Spleen (tissue), 11 donors: Measurements from ENCODE around the gene PHACTR1. TPM values are rescaled to one million over a fixed set of nuclear protein-coding genes. Genes with fewer than 3 reads are reported as not detected.

Experiments used
- DNase-seq: peaks from one replicate; pipeline ENCODE4 v3.0.0-alpha.2; 2020
- H3K27ac ChIP-seq, 8 donors: fragments of 200-600 bp; sonication (generic) in 7 of 8; 1 replicate in 4 of 8; 2 replicates in 4 of 8; pipeline versions ENCODE4 v1.5.0 to v1.8.0; 2016 to 2021; ENCODE audit warnings: inconsistent platforms in 4 of 8, mild to moderate bottlenecking in 4 of 8, moderate library complexity in 1 of 8
- H3K27me3 ChIP-seq, 7 donors: fragments of 200-600 bp; sonication (generic) in 6 of 7; replicated peaks in 1 of 7; 1 replicate in 4 of 7; 2 replicates in 3 of 7; pipeline versions ENCODE4 v1.5.0 to v1.8.0; 2016 to 2021; ENCODE audit warnings: inconsistent platforms in 3 of 7, mild to moderate bottlenecking in 1 of 7
- H3K36me3 ChIP-seq, 6 donors: fragments of 200-600 bp; sonication (generic) in 5 of 6; 1 replicate in 4 of 6; 2 replicates in 2 of 6; pipeline versions ENCODE4 v1.5.0 to v1.8.0; 2016 to 2021; ENCODE audit warnings: inconsistent platforms in 2 of 6
- H3K4me1 ChIP-seq, 6 donors: fragments of 200-600 bp; sonication (generic) in 5 of 6; 1 replicate in 3 of 6; 2 replicates in 3 of 6; pipeline versions ENCODE4 v1.5.0 to v1.8.0; 2016 to 2021; ENCODE audit warnings: inconsistent platforms in 3 of 6
- H3K4me3 ChIP-seq, 8 donors: fragments of 200-600 bp; sonication (generic) in 7 of 8; 1 replicate in 4 of 8; 2 replicates in 4 of 8; pipeline versions ENCODE4 v1.5.0 to v1.8.0; 2016 to 2021; ENCODE audit warnings: inconsistent platforms in 4 of 8, mild to moderate bottlenecking in 4 of 8, moderate library complexity in 2 of 8
- H3K9me3 ChIP-seq, 8 donors: fragments of 200-600 bp; sonication (generic) in 7 of 8; 1 replicate in 4 of 8; 2 replicates in 4 of 8; pipeline versions ENCODE4 v1.5.0 to v1.8.0; 2016 to 2021; ENCODE audit warnings: inconsistent platforms in 4 of 8
- POLR2A ChIP-seq, 3 donors: fragments of 450-650 bp; IDR thresholded peaks; one replicate each; pipeline ENCODE4 v1.5.1; 2017; ENCODE audit warnings: antibody characterized with exemption in 3 of 3, mild to moderate bottlenecking in 1 of 3
- POLR2AphosphoS5 ChIP-seq, 3 donors: sonication (generic); formaldehyde crosslinking; IDR thresholded peaks; one replicate each; pipeline ENCODE4 v1.5.1; 2017; ENCODE audit warnings: antibody characterized with exemption in 3 of 3
- WGBS, 5 donors: extraction: QIAGEN DNeasy Blood & Tissue Kit in 3 of 5; methylation state at CpG; one replicate each; pipeline versions ENCODE4 v1.1.5 to v1.1.7; 2013 to 2018; 5-methylcytosine and 5-hydroxymethylcytosine counted together
- intact Hi-C: fragments of 100-400 bp; cut with DNase I; formaldehyde crosslinking; loops from one replicate; pipeline ENCODE4 v1.15.0; 2023; ENCODE audit warnings: low total_unique reads
- polyA plus RNA-seq, 3 donors: library from polyadenylated mRNA; stranded (reverse); fragments of 200-250 nt; gene quantifications; one replicate each; pipeline ENCODE4 v1.2.1, GENCODE V29; 2013
- total RNA-seq, 7 donors: library from RNA; depleted of rRNA in 3 of 7; stranded (reverse); fragments of >200 nt in 3 of 7; fragmentation: NEBNext Ultra II Directional in 4 of 7; extraction: Animal tissue kit (Norgen Biotek cat#: 25700) in 4 of 7; gene quantifications; one replicate each; pipeline versions ENCODE4 v1.1.0 to v1.2.1, GENCODE V29; 2016 to 2021
- TF ChIP-seq, protein P1 (sequence below), 11 experiments: fragments of 200-600 bp in 7 of 11; fragments of 450-650 bp in 4 of 11; sonication (generic) in 4 of 11; IDR thresholded peaks in 8 of 11; conservative IDR thresholded peaks in 3 of 11; 1 replicate in 7 of 11; 2 replicates in 4 of 11; pipeline versions ENCODE4 v1.4.0 to v1.8.0; 2016 to 2021; ENCODE audit warnings: antibody characterized with exemption in 11 of 11, inconsistent platforms in 4 of 11, mild to moderate bottlenecking in 1 of 11
- donor health status: healthy with polysubstance abuse.
- donor health status: DM: no; HTN: no; CAD: no; lungs with moderate emphysema.
- donor health status: DM: no; HTN: no; CAD: no.
- donor health status: Bipolar disorder and iron deficiency.
- donor health status: healthy.
- donor health status: DM: no; HTN: no; CAD: no.
- donor health status: DM: yes; HTN: yes; CAD: no.

The PHACTR1 gene
- total and polyA plus RNA-seq, 10 donors, result 8.5 to 45.3 (median 30.8) TPM

DNA sequence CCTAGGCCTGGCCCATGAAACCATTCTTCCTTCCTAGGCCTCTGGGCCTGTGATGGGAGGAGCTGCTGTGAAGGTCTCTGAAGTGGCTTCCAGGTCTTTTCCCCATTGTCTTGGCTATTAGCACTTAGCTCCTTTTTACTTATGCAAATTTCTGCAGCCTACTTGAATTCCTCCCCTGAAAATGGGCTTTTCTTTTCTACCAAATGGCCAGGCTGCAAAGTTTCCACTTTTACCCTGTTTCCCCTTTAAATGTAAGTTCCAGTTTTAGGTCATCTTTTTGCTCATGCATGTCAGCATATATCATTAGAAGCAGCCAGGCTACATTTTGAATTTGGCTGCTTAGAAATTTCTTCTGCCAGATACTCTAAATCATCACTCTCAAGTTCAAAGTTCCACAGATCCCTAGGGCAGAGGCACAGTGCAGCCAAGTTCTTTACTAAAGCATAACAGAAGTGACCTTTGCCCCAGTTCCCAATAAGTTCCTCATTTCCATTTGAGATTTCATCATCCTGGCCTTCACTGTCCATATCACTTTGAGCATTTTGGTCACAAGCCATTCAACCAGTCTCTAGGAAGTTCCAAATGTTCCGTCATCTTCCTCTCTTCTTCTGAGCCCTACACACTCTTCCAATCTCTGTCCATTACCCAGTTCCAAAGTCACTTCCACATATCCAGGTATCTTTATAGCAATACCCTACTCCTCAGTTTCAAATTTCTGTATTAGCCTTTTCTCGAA lies 539.9 kb downstream of the PHACTR1 start:
- TF ChIP-seq, protein P1, sequence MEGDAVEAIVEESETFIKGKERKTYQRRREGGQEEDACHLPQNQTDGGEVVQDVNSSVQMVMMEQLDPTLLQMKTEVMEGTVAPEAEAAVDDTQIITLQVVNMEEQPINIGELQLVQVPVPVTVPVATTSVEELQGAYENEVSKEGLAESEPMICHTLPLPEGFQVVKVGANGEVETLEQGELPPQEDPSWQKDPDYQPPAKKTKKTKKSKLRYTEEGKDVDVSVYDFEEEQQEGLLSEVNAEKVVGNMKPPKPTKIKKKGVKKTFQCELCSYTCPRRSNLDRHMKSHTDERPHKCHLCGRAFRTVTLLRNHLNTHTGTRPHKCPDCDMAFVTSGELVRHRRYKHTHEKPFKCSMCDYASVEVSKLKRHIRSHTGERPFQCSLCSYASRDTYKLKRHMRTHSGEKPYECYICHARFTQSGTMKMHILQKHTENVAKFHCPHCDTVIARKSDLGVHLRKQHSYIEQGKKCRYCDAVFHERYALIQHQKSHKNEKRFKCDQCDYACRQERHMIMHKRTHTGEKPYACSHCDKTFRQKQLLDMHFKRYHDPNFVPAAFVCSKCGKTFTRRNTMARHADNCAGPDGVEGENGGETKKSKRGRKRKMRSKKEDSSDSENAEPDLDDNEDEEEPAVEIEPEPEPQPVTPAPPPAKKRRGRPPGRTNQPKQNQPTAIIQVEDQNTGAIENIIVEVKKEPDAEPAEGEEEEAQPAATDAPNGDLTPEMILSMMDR (IDR thresholded peaks at IDR 0.05 in 8 of 11, conservative IDR thresholded peaks at IDR 0.05 in 3 of 11), result no peak
- peak in 1 of 3 donors; percentile 24 for TF ChIP-seq POLR2AphosphoS5 (IDR thresholded peaks at IDR 0.05)
- TF ChIP-seq POLR2A (IDR thresholded peaks at IDR 0.05), result no peak
- no peak for DNase-seq
- Histone ChIP-seq H3K9me3 (peaks cover 0 to 10% (median 9%) of the 10 kb centered on the region in 8 donors), H3K36me3 (no peaks in the 10 kb centered on the region), H3K4me3 (no peak overlapping the region), H3K4me1 (peaks cover 3 to 88% (median 28%) of the 10 kb centered on the region in 6 donors), H3K27me3 (no peaks in the 10 kb centered on the region), H3K27ac (peak overlapping the region in 5 of 8 donors; percentile 21 to 78 (median 69))
- intact Hi-C loops, result no loop called here
- WGBS, 5 donors, result 72 to 86% (median 80%) methylated on average over 2 of the region's 2 CpGs

DNA sequence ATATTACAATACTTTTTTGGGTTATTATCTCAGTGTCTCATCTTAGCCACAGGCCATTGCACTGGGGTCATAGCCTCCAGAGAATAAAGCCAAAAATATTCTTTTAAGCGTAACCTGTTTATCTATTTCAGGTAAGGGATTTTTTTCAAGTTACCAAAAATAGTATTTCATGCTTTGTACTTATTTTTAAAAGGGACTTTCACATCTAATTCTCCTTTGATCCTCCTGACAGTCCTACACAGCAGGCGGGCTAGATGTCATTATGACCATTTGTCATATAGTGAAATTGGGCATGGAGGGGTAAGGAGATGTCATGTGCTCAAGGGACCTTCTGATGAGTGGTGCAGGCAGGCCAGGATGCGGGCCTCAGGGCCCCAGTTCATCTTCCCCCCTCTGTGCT lies 542.8 kb downstream of the PHACTR1 start:
- WGBS, 5 donors, result 60 to 85% (median 69%) methylated on average over 3 of the region's 3 CpGs
- DNase-seq, result no peak
- Histone ChIP-seq H3K27me3 (no peaks in the 10 kb centered on the region), H3K9me3 (peaks cover 0 to 10% (median 9%) of the 10 kb centered on the region in 8 donors), H3K4me3 (no peak overlapping the region), H3K36me3 (no peaks in the 10 kb centered on the region), H3K4me1 (peaks cover 7 to 95% (median 42%) of the 10 kb centered on the region in 6 donors), H3K27ac (peak overlapping the region in 3 of 8 donors; percentile 72 to 87 (median 80))
- intact Hi-C loops, result no loop called here
- TF ChIP-seq POLR2A (IDR thresholded peaks at IDR 0.05), result no peak
- no peak for TF ChIP-seq POLR2AphosphoS5 (IDR thresholded peaks at IDR 0.05)
- TF ChIP-seq, protein P1 (IDR thresholded peaks at IDR 0.05 in 8 of 11, conservative IDR thresholded peaks at IDR 0.05 in 3 of 11), result no peak

DNA sequence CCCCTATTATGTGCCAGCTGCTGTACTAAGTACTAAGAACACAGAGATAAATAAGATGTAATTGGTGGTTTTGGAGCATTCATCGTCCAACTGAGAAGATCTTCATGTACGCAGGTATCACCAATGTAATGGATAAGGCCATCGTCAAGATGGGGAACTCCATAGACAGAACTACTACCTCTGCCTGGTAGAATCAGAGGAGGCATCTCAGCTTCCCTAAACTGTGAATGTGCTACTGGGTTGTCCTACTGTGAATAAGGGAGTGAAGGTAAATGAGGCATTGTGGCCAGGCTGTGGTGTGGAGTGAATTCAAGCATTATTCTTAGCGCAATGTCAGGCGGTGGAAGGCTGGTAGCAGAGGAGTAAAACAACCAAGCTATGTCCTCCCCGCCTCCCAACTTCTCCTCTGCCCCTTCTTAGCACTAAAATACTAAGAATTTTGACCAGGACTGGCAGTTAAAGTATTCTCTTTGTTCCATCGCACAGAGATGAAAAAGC lies 543.6 kb downstream of the PHACTR1 start:
- no peak for TF ChIP-seq POLR2AphosphoS5 (IDR thresholded peaks at IDR 0.05)
- peaks cover 7 to 88% (median 42%) of the 10 kb centered on the region in 6 donors for H3K4me1 ChIP-seq
- no peaks in the 10 kb centered on the region for H3K36me3 ChIP-seq
- H3K4me3 ChIP-seq, result peak overlapping the region in 1 of 8 donors; percentile 52
- DNase-seq, result no peak
- no peaks in the 10 kb centered on the region for H3K27me3 ChIP-seq
- H3K27ac ChIP-seq, result peak overlapping the region in 6 of 8 donors; percentile 70 to 87 (median 76)
- intact Hi-C loops, result no loop called here
- H3K9me3 ChIP-seq, result peaks cover 0 to 10% (median 9%) of the 10 kb centered on the region in 8 donors
- 71 to 87% (median 83%) methylated on average over 7 of the region's 7 CpGs for WGBS, 5 donors

DNA sequence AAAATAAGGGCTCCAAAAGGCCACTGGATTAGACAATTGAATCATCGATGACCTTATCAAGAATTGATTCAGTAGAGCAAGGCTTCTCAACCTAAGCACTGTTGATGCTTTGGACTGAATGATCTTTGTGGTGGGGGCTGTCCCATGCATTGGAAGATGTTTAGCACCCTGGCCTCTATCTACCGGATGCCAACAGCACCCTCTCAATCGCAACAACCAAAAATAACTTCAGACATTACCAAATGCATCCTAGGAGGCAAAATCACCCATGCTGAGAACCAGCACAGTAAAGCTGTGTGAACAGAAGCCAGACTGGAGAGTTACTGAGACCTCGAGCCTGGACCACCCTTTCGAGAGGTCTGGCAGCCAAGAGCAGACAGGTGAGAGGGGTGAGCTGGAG lies 544.3 kb downstream of the PHACTR1 start:
- TF ChIP-seq POLR2AphosphoS5 (IDR thresholded peaks at IDR 0.05), result no peak
- peak overlapping the region in 1 of 8 donors; percentile 52 for H3K4me3 ChIP-seq
- WGBS, 5 donors, result 57 to 73% (median 67%) methylated on average over 5 of the region's 5 CpGs
- peak overlapping the region in 7 of 8 donors; percentile 26 to 87 (median 72) for H3K27ac ChIP-seq
- H3K4me1 ChIP-seq, result peaks cover 7 to 81% (median 40%) of the 10 kb centered on the region in 6 donors
- no peaks in the 10 kb centered on the region for H3K27me3 ChIP-seq
- intact Hi-C loops, result no loop called here
- no peaks in the 10 kb centered on the region for H3K36me3 ChIP-seq
- DNase-seq, result no peak
- H3K9me3 ChIP-seq, result peaks cover 0 to 8% (median 5%) of the 10 kb centered on the region in 8 donors

DNA sequence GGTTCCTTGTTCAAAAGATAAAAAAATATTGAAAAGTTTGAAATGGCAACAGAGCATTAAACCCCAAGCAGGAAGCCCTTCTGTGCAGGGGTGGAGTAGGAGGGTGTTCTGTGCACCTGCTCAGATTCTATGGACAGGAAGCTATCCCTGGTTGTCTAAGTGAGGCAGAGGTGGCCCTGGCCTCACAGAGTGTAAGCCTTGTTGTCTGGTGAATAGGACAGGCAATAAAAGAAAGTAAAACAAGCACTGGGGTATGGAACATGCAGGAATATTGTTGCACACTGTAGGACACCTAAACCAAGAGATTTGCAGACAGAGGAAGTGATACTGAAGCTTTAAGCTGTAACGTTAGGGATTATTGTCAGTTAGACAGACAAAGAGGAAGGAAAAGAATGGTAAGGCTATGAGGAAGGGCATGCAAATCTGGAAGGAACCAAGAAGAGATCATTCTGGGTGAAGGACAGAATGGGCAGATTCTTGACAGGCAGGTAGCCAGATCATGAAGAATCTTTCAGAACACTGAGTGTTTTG lies 545.0 kb downstream of the PHACTR1 start:
- DNase-seq, result peak; percentile 80

More for the DNA sequence above, 545.0 kb downstream of the PHACTR1 start:
- Histone ChIP-seq H3K4me1 (peaks cover 7 to 74% (median 37%) of the 10 kb centered on the region in 6 donors), H3K36me3 (no peaks in the 10 kb centered on the region), H3K27ac (peak overlapping the region; percentile 14 to 87 (median 72)), H3K9me3 (peaks cover 0 to 2% (median 0%) of the 10 kb centered on the region in 8 donors), H3K27me3 (no peaks in the 10 kb centered on the region), H3K4me3 (peak overlapping the region in 2 of 8 donors; percentile 10 to 52)
- TF ChIP-seq, protein P1 (IDR thresholded peaks at IDR 0.05 in 8 of 11, conservative IDR thresholded peaks at IDR 0.05 in 3 of 11), result no peak
- peak in 1 of 3 donors; percentile 61 for TF ChIP-seq POLR2AphosphoS5 (IDR thresholded peaks at IDR 0.05)
- intact Hi-C loops, result no loop called here
- WGBS, 5 donors, result 13 to 20% (median 15%) methylated on average over 1 of the region's 1 CpG
